Stimulated activated CD8-positive, alpha-beta memory T cell treated with anti-CD3 and anti-CD28 coated beads, Interleukin-15, amount 100 ng/mL, for 48 hours (primary cell): Measurements from ENCODE around the gene KCNA3.

ENCODE experiments used
- DNase-seq, 2 donors: peaks; one replicate each; pipeline ENCODE4 v3.0.0-alpha.2; 2020; ENCODE audit warnings: low read depth in 2 of 2

KCNA3 gene

DNA sequence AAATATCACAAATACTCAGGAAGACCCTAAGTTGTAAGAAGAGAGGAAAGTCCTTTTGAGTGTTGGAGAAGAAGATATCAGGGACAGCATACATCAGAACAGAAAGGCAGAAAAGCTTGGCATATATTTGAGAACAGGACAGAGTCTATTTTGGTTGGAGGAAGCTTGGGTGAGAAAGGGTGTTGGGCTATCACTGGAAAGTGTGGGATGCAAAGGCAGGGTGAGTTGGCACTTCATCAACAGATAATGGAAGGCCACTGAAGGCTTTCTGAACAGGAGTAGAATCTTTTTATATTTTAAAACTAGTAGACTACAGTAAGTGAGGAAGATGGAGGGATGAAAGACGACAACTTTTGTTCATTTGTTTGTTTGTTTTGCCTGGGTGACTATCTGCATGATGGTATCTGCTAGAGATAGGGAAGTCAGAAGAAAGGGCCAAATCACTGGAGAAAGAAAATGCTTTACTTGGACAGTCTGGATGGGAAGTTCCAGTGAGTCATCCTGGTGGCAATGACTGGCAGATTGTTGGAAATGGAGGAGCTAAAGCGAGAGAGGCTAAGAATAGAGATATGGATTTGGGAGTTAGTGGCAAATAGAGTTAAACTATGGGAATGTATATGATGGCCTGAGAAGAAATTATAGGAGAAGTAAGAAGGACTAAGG lies 34.9 kb downstream of the KCNA3 start:
- DNase-seq = no peak

DNA sequence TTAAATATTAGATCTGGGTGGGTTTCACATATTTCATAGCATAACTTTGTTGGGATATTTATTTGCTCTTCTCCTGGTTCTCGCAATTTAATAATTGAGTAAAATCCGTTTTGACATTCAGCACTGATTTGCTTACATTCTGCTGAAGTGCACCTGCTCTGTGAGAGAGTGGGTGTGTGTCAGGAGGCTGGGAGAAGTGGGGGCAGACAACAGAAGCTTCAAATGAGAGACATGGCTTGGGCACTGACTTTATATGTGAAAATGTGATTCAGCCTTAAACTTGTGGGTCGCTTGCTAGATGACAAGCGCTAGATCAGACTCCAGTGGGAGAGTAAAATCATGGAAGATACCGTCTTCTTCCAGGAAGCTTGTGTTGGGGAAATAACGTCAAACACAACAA lies 36.2 kb downstream of the KCNA3 start:
- DNase-seq = no peak

DNA sequence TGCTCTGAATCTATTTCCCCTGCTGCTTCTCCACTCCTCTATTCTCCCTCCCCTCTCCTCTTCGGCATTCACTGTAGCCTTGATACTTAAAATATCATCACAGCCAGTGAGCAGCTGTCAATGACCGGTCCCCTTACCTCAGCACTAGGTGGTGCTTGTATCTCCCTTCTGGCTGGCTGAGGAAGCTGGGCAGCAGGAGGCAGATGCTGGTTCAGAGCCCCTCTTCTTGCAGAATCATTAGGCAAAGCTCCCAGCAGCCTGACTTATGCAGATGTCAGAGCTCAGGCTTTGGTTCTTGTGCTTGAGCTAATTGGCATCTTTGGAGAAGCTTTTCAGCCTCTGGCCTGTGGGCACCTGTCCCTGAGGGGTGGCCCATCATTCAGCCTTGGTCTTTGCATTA lies 36.7 kb downstream of the KCNA3 start:
- DNase-seq = no peak

DNA sequence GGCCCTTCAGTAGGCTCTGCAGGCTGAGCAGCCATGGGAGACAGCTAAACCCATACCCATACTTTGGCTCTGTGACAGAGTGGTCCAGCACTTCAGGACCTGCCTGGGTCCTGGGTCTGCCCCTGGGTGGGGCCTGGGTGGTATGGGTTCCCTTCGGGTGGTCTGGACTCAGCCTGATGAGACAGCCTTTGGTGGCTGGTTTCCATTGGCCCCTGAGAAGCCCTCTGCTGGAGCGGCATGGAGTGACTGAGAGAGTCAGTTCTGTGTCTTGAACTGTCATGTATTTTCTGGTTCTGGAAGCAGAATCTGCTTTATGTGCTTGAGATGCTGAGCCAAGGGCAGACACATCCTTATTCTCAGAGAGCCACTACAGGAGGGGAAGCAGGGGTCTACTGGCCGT lies 37.3 kb downstream of the KCNA3 start:
- no peak for DNase-seq

DNA sequence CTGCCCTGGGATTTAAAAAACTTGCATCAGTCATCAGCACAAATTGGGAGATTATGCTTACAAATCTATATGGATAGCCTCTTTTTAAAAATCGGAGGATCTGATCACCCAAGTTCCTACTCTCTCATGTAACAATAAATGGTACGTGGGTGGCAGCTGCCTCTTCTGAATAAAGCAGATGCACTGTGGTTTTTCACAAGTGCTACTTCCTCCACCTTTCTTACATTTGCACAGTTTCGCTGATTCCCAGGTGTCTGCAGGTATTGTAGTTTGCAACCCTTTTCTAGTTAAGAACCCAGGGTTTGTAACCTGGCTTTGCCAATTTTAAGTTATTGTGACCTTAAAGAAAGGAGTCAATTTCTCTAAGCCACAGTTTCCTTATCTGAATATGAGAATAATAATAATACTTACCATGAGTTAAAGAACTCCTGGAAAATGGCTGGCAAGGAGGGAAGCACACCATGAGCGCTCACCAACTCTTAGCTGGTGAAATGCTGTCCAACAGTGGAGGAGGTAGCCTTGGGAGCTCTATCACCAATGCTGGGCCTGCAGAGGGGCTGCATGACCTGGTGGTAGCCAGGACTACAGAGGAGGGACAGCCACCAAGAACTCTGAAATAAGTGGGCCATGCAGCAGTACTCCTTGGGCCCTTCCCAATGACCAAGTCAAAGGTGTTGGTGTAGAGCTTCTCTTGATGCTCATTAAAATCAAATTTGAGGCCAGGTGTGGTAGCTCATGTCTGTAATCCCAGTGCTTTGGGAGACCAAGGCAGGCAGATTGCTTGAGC lies 38.4 kb downstream of the KCNA3 start:
- no peak for DNase-seq

DNA sequence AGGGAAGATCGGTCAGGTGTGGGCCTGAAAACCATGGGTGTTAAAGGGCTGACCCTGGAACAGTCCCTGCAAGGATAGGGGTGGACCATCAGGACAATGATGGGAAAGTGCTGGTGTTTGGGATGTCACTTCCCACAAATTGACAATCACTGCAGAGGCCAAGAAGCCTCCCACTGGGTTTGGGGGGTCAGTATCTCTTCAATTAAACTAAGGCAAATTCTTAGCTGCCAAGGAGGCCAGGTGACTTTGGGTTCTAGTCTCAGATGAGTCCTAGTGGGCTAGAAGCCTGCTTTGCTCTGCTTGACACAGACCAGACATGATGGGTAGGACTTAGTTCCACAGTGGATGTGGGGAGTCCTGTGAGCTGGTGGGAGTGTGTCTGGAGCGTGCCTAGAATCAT lies 39.3 kb downstream of the KCNA3 start:
- DNase-seq = no peak

DNA sequence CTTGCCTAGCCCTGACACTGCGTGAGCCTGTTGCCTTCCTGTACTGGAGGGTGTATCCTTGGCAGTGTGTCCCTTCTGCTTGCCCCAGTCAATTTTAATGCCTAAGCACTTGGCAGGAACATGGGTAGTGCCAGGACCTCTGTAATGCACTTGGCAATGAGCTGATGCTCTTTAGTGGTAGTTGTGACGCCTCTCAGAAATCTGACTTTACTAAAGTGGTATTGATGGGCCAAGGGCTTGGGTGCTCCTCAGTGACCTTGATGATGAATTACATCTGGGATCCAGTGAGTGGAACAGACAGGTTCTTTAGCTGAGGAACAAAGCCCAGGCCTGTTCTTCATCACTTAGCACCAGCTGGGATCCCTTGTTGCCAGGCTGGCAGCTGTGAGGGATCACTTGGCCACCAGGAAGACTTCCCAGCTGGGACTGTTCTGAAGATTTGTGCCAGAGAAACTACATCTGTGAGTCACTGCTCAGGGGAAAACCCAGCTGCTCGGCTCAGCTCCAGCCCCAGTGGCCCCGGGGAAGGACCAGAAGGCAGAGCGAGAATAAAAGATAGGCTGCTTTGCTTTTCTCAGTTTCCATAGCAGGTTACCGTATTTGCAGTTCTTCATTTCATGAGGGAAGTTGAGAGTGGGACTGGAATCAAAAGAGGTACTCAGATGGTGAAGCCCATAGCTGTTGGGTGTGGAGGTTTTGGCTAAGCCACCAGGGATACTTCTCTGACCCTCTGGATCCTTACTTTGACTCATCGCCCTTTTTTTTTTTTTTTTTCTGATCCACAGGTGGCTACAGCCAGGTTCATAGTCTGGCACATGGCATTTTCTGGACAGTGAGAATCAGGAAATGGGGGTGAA lies 40.1 kb downstream of the KCNA3 start:
- peak; percentile 65 to 70 for DNase-seq

DNA sequence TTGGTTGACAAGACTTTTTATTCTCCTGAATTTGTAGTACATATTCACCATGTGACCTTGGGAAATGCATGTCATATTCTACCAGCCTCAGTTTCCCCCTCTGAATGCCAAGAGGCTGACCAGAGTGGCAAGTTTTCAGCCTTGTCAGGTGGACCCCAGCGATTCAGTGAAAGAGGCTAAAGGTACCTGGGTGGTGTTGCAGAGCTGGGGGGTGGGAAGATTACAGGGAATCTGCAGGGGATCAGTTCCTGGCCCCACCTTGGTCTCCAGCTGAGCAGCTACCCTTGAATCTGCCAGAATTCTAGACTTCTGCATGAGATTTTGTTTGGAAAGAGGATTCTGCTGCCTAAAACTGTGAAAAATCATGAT lies 40.7 kb downstream of the KCNA3 start:
- DNase-seq = no peak

DNA sequence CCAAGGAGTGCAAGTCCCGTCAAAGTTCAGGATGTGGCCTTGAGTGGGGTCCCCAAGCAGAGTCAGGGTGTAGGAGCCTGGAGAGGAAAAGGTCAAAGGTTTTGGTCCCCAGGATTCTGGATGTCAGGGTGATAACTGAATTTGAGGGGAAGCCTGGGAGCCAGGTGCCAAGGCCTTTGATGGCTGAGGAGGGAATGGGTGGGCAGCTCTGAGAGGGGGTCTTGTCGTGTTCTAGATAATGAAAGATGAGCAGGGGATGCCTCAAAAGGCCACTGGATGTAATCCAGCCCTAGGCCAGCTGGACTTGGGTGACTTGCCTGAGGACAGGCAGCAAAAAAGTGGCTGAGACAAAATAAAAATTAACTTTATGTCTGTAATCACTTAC lies 41.1 kb downstream of the KCNA3 start:
- DNase-seq = no peak

DNA sequence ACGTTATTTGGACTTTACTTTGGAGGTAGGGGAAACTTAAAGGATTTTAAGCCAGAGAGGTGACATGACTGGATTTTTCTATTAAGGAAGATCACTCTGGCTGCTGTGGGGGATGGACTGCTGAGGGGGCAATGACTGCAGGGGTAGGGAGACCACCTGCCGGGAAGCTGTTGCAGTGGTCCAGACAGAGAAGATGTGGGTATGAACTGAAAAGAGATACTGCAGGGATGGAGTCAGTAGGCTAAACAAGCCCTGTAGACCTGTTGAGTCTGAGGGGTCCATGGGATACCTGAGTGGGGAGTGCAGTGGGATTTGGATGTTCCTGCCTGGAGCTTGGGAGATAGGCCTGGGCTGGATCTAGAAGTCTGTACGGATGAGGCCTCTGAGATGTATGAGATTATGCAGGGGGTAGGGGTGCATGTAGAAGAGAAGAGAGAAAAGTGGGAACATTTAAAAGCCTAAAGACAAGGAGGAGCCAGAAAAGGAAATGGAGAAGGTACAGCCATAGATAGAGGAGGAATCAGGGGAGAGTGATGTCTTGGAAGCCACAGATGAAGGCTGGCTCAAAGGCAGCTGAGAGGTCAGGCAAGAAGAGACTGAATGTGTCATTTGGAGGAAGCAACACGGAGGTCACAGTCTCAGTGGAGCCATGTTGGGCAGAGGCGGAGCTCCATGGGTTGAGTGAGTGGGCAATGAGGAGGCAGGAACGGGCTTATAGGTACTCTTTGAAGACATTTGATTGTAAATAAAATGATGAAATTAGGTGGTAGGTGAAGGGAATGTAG lies 42.7 kb downstream of the KCNA3 start:
- DNase-seq = no peak

DNA sequence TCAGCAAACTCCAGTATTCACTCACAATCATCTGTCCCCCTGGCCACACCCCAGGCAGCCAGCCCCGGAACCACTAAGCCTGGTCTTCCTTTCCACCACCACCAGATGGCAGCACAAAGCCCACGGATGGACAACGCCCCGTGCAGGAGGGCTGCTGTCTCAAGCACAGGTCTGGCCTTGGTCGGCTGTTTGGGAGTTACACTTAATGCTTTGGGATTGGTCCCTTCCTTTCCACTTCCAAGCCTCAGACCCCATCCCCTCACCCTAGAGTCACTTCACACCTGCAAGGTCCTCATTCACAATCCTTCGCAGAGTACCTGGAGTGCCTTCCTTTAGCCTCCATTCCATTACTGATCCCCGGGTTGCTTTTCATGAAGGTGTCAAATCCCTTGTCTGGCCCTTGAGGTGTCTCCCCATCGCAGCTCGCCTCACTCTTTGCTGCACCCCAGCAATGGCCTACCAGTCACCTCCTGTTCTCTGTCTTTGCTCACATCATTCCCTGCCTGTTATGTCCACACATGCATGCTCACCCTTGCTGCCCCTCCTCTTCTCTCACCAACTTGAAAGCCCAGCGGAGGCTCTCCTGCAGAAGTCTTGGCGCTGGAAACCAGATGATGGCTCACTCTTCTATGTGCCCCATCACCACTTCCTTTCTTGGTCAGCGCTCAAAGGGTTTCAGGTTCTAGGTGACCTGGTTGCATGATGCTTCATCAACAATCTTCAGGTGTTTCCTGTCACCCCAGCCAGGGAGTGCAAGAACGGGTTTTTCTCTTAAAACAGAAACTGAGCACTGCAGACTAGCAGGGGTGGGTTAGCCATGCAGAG lies 43.7 kb downstream of the KCNA3 start:
- DNase-seq = peak; percentile 71 to 73

DNA sequence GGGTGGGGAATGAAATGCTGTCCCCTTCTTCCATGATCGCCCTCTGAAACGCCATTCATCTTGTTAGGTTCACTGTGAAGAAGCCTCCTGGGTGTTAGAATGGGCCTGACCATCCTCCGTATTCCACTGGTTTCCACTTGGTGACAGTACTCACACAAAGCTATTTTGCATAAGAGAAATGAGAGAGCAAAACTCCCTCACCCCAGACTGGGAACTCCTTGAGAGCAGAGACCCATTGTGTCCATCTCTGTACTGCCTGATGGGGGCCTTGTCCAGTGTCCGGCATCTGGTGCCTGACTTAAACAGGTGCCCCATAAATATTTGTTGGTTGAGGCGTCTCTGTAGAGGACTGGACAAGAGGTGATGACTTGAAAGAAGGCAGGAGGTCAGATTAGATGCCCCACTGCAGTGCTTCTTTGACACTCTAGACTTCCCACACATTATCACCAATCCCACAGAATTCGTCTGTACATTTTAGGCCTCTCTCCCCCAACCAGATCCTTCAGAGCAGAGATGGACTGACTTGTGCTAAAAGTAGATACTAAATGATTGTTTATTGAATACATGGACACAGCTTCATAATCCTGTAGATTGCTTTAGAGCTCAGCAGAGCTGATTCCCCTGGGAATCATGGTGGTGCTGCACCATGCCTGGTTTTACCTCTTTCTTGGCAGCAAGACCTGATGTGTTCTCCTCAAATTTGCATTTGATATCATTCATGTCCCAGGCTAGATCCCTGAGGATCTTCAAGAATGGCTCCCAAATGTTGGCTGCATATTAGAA lies 46.2 kb downstream of the KCNA3 start:
- DNase-seq = no peak

DNA sequence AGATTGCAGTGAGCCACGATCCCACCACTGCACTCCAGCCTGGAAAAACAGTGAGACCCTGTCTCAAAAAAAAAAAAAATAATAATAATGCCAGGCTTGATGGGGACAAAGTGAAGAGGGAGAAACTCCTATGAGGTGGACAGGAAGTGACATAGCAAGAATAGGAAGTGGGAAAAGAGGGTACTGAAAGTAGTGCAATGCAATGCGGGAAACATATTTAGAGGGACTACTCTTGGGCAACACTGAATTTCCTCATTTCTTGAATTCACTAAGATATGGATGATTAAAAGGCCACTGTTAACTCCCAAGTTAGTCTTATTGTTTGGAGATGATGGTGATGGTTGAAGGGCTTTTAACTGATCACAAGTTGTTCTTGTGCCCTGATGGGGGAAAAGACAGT lies 47.0 kb downstream of the KCNA3 start:
- no peak for DNase-seq

DNA sequence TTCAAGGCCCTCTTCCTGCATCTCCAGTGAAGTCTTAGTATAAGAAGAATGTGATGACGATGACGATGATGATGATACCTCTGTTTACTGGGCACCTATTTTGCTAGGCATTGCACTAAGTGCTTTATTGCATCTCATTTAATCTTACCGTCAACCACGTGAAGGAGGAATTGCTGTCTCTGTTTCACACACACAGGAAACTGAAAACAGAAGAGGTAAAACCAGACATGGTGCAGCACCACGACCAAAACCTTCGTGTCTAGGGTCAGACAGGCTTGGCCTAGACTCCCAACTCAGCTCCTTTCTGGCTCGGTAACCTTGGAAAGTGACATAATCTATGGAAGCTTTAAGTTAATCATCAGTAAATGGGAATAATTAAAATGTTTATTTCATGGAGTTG lies 47.9 kb downstream of the KCNA3 start:
- DNase-seq = no peak
